GM19455 (cell line): ENCODE results near the gene LPGAT1.

Experiments
- ATAC-seq: cut with Tn5 transposase; IDR thresholded peaks from one replicate; pipeline ENCODE4 v1.9.1; 2021; ENCODE audit not compliant: unreplicated experiment

LPGAT1 gene

DNA sequence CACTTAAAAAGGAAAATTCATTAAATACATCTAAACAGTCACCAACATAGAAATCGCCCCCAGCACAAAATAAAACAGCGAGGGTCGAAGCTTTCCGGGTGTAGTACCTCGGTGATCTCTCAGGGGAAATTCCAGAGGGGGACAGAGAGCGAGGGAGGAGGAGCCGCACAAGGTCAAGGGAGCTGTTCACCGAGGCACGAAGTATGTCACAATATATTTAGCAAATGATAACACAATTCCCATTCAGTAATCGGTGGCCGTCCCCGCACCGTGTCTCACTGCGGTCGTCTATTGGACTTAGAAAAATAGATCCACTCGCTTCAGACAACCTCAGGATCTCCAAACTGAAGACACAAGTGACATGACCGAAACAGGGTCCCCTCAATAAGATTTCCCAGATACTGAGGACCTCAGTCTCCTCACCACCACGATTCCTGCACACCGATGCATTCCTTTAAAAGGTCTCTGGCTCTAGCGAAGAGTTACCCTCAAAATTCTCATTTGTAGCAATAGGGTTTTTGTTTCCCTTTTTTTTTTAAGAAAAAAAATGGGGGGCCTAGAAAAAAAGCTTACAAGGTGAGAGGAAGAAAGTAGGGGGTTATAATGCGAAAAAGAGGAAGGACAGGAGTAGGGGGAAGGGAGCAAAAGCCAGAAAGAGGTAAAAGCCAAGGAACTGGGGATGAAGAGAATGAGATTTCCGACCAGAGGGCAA is 1.1 kb downstream of the LPGAT1 start:
- ATAC-seq, result no peak

DNA sequence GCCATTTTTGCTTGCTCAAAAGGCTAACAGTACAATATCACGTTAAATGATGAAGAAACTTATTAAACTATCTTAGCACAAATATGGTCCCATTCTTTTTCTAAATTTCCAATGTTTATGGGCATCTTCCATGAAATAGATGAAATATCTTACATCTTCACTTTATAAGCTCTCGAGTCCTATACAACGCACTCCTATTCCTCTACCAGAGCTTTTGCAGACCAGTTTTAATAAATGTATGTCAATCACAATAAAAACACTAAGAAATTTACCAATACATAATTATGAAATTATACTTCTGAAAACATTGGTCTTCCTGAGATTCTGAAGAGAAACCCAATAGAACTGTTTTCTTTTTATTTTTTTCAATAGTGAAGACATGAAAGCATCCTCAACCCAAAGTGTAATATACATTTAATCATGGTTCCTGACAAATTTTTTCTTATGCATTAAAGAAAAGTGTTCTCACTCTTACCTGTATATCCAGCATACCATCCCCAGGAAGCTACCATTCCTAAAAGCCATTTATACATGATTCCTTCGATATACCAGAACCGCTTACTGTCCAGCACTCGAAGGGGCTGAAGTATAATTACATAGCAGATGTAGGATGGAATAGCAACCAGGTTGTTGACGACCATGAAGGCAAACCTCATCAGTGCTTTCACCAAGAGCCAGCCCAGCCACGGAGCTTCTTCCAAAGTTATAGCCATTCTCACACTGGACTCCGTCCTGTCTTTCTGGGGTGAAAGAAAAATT is 1.8 kb downstream of the LPGAT1 start:
- ATAC-seq, result no peak

DNA sequence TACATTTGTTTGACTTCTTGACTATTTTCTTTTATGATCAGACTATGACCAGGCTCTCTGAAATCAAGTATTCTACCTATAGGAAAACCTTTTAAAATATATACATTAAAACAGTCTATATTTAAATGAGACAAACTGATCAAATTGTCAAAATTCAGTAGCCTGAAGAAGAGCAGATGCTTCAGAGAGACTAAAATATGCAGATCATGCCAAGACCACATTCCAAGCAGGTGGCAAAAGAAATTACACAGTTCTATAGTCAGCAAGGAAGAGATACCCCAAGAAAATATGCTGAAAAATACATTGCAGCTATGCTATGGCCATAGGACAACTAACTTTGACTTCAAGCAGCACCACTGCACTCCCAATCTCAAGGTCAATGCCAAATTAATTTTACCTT is 3.5 kb downstream of the LPGAT1 start:
- no peak for ATAC-seq

DNA sequence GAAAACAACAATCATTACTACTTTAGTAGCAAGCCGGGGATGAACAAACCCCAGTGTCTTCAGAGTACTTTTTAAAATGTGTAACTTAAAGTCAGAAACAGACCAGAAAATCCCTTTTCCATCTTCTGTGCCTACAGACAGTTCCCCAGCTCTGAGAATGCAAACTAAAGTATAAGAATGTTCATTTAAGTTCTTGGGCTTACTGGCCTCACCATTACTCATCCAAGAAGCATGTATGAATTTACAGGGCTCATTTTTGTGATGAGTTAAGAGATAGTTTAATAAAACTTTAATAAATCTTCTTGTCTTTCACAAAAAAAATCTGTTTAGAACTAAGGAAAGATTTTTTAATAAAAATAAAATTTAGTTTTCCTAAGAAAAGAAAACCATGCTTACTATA is 4.6 kb downstream of the LPGAT1 start:
- no peak for ATAC-seq

DNA sequence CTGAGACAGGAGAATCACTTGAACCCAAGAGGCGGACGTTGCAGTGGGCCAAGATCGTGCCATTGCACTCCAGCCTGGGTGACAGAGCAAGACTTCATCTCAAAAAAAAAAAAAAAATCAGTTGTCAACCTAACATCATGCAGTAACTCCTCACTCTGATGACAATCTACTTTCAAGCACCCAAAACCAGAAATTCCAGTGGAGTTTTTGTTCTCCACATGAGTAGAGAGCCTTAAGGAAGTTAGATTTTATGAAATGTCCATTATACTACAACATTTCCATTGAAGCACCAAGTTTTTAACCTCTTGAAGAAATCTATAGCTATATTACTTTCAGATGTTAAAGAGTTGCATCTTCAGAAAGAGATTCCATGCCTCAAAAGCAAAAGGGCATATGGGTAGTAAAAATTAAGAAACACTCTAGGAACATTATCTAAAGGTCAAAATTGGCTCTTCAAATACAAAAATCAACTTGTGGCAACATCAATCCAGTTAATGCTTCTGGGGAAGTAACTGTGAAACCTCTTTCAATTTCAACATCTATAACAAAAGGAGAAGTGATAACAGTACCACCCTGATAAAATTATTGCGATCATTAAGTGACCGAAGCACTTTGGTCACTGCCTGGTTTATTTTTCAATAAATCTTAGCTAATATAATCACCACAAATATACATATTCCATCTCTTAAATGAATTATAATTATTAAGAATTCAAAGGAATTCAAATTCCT is 7.7 kb downstream of the LPGAT1 start:
- ATAC-seq, result no peak

DNA sequence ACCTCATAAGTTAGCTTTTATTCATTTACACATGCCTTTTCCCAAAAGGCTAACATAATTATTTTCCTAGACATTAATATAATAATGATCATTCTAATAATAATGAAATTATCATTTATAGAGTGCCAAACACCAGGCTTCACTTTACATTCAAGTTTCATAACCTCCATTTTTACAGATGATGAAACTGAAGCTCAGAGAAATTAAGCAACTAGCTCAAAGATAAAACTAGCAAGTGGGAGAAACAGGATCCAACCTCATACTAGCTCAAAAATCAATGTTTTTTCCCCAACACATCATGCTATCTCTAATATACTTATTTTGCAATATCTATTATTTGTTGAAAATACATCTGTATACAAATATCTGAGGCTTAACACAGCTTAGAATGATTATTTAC is 14.0 kb downstream of the LPGAT1 start:
- no peak for ATAC-seq

DNA sequence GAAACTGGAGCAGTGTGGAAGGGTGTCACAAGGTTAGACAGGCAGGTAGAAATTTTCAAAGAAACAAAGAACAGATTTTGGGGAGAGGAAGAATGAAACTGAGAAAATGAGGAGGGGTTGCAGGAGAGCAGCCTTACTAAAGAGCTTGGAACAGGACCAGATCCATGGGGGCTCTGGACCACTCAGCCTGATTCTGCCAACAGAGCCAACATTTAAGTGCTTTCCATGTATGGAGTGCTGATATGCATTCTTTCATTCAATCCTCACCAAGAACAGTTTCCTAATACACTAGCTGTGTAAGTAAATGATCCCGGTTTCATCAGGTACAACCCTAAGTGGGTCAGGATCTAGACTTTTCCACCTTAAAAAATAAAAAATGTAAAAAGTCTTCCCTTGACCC is 16.2 kb downstream of the LPGAT1 start:
- no peak for ATAC-seq

DNA sequence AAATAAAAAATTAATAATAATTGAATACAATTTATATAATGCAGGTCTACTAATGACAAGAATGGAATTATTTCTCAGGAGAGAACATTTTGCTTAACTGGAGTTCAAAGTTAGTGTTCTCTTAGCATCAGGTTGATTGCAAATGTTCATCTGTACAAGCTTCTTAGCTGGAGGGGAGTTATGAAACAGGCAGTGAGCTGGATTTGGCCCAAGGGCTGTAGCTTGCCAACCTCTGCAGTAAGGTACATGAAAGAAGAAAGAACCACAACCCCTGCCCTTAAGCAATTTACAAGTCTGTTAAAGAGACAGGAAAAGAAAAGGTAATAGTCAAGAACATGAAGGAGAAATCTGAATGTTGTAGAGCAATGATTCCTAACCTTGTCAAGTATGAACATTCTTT is 17.0 kb downstream of the LPGAT1 start:
- ATAC-seq, result no peak

DNA sequence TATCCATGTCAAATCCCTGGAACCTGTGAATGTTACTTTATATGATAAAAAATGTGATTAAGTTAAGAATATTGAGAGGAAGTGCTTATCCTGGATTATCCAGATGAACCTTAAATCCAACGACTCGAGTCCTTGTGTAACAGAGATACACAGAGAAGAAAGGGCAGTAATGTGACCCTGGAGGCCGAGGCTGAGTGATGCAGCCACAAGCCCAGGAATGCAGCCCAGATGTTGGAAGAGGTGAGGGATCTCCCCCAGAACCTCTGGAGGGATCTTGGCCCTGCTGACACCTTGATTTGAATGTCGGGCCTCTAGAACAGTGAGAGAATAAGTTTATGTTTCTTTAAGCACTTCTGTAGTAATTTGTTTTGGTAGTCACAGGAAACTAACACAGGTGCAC is 18.0 kb downstream of the LPGAT1 start:
- no peak for ATAC-seq

DNA sequence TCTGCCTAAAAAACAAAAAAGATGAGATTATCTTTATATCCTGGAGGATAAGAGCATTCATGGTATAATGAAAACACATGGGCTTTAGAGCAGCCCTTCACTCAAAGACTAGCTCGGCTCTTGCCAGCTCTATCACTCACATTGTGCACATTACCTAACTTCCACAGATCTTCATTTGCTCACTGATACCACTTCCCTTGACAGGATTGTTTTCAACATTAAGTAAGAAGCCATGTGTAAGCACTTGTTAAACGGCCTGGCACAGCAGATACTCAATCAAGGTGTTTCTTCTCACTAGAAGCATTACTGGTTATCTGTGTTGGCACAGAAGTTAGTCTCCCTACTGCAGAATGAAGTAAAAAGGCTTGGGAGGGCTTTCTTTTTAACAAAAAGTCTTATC is 18.7 kb downstream of the LPGAT1 start:
- ATAC-seq, result no peak

DNA sequence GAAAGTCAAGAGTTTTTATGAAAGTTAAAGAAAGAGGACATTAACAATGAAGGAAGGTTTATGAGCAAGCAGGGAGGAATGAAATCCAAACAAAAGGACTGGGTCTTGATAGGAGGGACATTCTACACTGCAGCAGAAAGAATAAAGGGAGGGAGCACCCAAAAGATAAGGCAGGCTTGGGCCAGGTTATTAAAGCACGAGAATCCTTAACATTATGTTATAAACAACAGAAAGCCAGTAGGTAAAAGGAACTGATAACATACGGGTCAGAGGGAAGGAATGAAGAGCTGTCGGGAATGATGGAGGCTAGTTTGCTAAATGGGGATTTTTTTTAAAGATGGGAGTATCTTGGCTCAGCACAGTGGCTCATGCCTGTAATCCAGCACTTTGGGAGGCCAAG is 19.4 kb downstream of the LPGAT1 start:
- no peak for ATAC-seq

DNA sequence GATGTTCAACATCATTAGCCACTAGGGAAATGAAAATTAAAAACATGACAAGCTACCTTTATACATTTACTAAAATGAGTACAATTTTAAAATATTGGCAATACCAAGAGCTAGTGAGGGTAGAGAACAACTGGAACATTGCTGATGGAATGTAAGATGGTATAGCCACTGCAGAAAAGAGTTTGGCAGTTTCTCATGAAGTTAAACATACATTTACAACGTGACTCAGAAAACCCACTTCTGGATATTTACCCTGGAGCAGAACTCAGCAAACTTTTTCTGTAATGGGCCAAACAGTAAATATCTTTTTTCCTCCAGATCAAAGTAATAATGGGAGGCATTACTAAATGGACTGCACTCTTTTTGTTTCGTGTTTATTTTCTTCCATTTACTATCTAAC is 22.1 kb downstream of the LPGAT1 start:
- ATAC-seq, result no peak

DNA sequence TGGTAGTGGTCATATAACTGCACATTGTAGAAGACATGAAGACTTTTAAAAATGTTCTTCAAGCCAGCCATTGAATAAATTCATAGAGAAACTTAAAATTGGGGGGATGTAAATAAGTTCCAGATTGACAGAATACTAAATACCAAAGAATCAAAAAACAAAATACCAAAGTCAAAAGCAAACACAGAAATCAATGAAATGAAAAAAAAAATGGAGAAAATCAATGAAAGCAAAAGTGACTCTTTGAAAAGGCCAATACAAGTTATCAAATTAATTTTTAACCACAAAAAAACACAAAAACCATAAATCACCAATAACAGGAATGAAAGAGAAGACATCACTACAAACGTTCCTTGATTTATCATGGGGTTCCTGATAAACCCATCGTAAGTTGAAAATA is 25.6 kb downstream of the LPGAT1 start:
- ATAC-seq, result no peak

DNA sequence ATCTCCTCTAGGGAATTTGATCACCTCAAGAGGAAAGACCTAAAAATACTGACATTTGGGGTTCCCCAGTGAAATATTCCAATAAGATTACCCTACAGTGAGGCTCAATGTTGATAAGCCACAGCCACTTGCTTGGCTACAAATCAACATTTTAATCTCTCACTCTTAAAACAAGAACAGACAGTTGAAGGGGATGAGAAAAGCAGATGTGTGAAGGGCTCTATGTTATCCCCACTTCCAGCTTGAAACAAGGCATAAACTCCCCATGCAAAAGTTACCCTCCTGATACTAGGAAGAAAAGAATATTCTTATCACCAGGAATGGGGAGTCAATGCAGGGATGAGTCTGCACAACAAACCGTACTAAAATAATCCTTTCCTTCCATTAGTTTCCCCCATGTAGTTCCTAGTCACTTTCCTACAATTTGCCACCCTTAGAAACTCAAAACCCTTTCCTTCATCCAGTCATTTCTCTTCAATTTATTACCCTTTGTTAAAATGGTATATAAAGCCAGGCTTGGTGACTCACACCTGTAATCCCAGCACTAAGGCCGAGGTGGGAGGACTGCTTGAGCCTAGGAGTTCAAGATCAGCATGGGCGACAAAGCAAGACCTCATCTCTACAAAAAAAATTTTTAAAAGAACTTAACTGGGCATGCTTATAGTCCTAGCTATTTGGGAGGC is 29.5 kb downstream of the LPGAT1 start:
- no peak for ATAC-seq

DNA sequence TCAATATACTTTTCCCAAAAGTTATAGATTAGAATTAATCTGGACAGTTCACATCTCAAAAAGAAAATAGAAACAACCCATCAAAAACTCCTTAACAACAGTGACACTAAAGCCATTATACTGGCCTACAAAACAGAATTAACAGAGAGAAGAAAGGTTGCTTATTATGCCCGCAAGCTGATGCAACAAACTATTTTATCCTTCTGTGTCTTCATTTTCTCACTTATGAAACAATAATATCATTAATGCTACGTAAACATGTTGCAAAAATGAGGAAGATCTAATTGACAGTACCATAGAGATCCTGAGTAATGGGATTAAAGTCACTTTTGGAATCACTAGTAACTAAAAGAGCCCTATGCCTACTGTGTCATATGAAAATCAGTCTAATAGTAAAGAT is 32.6 kb downstream of the LPGAT1 start:
- no peak for ATAC-seq

DNA sequence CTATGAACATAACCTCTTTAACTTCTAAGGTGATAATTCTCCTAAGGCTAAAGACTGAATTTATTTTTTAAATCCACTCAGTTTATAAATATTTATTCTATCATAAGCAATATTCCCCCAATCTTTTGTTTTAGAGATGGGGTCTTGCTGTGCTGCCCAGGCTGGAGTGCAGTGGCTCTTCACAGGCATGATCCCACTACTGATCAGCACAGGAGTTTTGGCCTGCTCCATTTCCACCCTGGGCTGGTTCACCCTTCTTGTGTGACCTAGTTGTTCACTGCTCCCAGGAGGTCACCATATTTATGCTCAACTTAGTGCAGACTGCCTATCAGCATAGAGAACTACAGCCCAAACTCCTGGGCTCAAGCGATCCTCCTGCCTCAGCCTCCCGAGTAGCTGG is 38.6 kb downstream of the LPGAT1 start:
- ATAC-seq, result no peak

DNA sequence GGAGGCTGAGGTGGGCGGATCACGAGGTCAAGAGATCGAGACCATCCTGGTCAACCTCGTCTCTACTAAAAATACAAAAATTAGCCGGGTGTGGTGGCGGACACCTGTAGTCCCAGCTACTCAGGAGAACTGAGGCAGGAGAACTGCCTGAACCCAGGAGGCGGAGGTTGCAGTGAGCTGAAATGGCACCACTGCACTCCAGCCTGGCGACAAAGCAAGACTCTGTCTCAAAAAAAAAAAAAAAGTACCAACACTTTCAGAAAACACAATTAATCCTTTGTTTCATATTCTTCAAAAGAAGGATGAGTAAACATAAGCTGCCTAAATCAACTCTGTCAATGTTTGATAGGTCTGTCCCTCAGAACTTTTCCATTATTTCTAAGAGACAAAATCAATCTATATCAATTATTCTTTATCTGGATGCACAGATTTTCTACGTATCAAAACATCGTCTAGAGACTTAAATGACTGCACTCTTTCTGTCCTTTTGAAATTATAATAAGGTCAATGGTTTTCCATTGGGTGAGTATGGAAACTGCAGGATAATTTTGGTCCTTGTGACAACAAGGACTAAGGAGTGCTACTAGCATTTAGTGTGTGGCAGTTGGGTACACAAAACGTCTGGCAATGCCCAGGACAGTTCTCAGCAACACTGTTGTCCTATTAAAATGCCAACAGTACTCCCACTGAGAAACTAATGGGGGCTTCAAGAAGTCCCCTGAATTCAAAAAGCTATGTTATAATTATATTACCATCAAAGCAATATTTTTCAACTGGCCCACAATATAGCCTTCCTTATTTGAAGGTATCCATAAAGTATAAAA is 40.7 kb downstream of the LPGAT1 start:
- no peak for ATAC-seq

DNA sequence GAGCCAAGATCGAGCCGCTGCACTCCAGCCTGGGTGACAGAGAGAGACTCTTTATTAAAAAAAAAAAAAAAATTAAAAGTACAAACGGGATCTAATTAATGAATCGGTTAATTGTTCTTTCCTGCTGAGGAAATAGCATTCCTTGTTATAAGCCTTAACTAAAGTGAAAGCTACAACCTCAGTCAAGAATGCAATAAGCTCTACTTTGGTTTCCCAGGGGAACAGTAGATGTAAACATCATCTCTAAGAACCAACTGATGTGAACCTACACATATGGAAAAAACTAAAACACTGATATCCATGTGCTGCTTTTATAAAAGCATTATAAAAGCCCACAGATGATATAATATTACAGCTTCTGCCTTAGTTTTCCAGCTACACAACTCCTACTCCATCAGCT is 41.9 kb downstream of the LPGAT1 start:
- ATAC-seq, result no peak

DNA sequence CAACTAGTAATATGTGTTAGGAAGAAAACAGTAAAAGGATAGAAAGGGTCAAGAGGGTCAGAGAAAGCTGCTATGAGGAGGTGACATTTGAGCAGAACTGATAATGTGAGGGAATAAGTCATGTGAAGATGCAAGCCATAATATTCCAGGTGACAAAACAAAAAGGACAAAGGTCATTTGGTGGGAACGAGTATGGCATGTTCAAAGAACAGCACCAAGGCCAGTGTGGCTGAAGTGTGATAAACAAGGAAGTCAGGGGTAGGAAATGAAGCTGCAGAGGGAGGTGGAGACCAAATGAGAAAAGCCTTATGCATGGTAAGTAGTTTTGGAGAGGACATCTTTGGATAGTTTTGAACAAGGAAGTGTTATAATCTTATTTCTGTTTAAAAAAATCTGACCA is 46.7 kb downstream of the LPGAT1 start:
- no peak for ATAC-seq

DNA sequence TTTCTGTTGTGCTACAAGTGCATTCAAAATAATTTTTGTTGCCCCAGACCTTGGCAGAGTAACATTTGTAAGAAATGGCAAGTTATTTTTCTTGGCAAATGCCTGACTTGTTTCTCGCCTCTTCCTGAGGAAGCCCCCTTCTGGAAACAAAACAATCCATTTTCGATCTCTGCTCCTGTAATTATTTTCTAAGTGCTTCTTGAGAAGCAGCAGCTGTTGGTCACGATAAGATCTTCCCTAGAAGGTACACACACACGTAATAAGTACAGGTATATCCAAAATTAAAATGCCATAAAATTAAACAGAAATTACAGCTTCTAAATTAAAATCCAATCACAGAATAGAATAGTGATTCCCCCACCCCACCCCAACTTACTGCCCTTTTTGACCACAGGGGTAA is 47.3 kb downstream of the LPGAT1 start:
- ATAC-seq, result no peak

DNA sequence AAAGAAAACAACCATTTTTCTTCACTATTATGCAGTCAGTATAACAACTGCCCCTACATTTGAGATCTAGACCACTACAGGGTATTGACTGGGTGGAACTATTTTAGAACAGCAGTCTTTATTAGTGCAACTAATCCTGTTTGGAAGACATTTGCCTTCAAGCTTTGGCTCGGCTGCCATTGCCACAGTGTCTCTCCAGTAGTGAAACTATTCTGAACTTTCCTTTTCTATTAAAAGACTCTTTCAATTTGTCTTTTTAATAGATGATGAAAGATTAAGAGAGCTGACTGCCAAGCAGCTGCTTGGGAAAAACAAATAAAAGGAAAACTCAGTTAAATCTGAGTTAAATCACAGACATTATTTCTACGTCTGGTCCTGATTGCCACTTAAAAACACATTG is 49.3 kb downstream of the LPGAT1 start:
- ATAC-seq, result no peak
